Measurements from ENCODE around the gene VWA7.
A peak's percentile ranks its signal among the peaks of the same experiment; 100 is the strongest.

The VWA7 gene

DNA sequence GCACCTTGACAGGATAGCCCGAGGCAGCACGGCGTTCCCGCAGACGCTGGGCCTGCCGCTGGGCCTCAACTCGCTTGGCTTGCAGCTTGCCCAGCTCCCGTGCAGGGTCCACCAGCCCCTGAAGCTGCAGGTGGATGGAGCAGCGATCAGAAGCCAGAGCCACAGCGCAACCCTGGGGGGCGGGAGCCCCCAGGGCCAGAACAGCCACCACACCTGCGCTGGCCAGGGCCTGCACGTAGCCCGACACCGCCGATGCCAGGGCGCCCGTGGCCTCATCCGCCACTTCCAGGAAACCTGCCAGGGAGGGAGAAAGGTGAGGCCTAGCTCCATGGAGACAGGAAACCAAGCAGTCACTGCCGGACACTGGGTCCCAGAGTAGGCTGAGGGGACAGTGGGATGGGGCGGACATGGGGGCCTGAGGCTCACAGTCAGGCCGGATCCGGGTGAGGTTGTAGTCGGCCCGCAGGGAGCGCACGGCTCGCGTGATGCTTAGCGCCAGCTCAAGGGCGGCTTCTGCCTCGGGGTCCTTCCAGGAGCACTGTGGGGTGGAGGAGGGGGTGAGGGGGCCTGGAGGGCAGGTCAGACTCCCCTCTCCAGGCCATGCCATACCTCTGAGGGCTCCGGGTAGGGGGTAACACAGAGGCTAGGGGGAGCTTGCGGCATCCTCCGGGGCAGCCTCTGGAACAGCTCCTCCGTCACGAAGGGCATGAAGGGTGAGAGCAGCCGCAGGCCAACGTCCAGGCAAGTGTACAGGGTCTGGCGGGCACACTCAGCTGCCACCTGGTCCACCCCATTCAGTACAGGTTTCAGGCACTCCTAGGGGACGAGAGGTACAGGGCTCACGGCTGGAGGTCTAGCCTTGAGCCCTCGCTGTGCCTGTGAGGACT, 2.1 kb upstream of the VWA7 start:
- no peak for DNase-seq (ENCODE audit: low spot score)

DNA sequence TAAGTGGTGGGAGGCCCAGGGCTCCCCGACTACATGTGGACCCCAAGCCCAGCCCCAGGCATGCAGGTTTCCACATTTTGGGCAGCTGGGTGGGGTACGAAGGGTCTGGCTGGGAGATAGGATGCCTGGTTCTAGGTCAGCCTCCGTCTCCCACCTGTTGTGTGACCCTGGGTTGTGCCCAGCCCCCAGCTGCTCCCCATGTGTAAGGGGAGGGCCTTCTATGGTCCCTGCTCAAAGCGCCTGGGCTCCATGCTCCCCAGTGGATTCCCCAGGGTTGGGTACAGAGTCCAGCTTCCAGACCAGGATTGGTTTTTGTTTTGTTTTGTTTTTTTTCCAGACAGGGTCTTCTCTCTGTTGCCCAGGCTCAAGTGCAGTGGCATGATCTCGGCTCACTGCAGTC, 1.1 kb upstream of the VWA7 start:
- no peak for DNase-seq (ENCODE audit: low spot score)

DNA sequence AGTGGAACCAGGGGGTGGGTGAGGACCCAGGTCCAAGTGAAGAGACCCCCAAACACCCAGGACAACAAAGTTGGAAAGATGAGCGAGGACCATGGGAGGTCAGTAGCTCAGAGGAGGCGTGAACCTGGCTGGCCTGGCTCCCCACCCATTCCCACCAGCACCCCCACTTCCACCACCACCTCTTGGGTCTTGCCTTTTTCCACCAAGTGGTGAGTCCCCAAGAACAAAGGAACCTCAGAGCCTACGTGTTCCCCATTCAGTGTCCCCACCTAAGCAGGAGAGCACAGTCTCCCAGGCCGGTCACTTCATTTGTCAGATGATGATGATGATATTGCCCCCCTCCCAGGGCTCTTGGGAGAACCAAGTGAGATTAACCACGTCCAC, 531 bp upstream of the VWA7 start:
- DNase-seq (ENCODE audit: low spot score), result no peak

DNA sequence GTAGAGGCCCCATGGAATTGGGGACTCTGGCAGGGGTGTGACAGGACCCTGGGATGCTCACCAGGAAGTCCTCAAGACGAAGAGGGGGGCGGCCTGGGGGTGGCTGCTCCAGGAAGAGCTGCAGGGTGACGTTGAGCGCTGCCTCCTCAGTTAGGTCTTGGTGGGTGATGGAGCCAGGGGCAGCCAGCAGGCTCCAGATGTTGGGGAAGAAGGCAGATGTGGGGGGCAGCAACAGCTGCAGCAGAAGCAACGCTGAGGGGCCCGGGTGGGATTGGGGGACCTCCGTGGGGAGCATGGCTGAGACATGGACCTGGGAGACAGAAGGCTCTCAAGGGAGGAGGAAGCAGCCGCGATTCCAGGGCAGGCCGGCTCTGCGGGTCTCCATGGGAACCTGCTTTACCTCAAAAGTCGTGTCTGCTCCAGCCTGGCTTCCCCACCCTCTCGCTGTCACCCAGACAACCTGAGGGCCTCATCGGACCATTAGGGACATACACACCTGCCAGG, 591 bp downstream of the VWA7 start:
- DNase-seq (ENCODE audit: low spot score), result no peak

DNA sequence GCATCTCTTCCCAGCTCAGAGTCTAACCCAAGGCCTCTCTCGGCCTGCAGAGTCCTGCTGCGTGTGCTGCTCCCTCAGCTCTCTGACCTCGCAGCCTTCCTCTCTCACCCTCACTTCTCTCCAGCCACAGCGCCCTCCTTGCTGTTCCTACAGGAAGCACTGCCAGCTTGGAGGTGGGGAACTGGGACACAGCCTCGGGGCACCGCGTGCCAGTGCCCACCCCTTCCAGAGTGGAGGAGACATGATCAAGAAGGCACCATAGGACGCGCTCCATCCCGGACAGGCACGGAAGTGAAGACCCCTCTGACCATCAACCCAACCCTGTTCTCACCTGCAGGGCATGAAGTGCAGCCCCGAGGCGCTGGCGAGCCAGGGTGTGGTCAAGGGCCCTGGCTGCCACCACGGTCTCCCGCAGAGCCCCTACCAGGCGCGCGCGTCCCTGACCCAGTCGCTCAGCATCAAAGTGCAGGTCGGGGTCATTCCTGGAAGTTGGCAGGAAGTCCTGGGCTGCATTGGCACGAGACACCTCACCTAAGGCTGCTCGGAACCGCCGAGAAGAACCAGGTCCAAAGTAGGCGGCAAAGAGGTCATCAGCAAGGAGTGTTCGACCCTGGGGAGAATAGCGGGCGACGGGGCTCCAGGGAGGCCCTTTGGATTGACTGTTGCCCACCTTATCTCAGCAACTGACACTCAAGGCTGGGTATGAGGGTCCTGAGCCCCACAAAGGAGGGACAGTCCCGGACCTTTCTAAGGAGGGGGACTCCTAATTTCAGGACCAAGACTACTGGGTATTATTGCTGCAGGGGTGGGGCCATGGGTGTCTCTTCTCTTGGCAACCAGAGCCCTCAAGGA, 1.3 kb downstream of the VWA7 start:
- DNase-seq (ENCODE audit: low spot score), result no peak

DNA sequence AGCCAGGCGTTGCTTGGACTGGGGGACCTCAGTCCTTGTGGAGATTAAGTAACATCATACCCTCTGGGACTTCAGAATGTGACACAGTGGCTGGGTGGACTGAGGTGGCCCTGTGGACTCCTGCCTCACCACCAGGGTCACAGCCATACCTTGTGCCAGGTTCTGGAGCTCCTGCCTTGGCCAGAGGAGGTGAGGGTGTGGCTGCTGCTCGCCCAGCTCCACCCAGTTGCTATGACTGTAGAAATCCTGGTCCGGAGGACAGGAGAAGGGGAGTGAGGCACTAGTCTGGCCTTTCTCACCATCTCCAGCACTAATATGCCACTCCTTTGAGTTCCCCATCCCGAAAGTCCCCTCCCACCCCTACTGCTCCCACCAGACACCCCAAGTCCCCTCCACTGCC, 1.9 kb downstream of the VWA7 start:
- DNase-seq (ENCODE audit: low spot score), result no peak

DNA sequence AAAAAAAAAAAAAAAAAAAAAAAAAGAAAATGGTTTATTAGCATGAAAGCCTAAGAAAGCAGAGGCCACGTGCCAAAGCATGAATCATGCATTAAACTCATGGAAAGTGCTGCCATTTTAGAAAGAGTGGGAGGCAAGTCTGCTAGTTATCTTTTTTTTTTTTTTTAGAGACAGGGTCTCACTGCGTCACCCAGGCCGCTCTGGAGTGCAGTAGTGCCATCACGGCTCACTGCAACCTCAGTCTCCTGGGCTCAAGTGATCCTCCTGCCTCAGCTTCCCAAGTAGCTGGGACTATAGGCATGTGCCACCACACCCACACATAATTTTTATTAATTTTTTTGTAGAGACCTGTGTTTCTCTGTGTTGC, 5.2 kb downstream of the VWA7 start:
- DNase-seq (ENCODE audit: low spot score), result no peak

DNA sequence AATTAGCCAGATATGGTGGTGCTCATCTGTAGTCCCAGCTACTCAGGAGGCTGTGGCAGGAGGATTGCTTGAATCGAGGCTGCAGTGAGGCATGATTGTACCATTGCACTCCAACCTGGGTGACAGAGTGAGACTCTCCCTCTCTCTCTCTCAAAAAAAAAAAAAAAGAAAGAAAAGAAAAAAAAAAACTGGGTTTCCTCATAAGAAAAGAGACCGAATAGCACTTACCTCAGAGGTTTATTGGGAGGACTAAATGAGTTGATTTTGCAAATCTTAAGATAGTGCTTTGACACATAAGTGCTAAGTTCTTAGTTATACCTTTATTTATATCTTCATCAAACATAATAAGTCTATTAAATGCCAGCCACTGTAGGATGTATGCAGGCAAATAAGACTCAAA, 6.3 kb downstream of the VWA7 start:
- no peak for DNase-seq (ENCODE audit: low spot score)

DNA sequence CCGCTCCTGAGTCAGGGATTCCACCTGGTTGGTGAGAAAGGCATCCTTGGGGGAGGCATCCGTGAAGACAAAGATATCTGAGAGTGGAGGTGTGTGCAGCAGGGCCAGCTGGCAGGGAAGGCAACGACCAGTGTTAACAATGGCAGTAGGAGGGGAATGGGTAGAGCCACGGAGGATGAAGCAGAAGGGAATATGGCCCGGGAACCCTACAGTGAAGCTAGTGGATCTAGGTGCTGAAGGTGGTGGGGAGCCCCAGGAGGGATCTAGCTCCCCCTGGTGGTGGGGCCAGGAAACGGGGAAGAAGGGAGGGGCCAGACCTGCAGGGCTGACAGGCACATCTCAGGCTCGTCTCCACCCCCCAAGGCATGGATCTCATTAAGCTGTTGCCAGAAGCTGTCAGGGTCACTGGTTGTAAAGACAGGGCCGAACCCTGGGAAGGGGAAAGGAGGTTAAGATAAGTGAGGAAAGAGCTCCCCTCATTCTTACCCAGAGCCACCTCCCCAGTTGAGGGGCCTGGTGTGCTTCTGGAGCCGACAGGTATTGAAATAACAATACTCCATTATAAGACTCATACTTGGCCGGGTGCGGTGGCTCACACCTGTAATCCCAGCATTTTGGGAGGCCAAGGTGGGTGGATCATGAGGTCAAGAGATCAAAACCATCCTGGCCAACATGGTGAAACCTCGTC, 7.3 kb downstream of the VWA7 start:
- peak; percentile 85 for DNase-seq (ENCODE audit: low spot score)

DNA sequence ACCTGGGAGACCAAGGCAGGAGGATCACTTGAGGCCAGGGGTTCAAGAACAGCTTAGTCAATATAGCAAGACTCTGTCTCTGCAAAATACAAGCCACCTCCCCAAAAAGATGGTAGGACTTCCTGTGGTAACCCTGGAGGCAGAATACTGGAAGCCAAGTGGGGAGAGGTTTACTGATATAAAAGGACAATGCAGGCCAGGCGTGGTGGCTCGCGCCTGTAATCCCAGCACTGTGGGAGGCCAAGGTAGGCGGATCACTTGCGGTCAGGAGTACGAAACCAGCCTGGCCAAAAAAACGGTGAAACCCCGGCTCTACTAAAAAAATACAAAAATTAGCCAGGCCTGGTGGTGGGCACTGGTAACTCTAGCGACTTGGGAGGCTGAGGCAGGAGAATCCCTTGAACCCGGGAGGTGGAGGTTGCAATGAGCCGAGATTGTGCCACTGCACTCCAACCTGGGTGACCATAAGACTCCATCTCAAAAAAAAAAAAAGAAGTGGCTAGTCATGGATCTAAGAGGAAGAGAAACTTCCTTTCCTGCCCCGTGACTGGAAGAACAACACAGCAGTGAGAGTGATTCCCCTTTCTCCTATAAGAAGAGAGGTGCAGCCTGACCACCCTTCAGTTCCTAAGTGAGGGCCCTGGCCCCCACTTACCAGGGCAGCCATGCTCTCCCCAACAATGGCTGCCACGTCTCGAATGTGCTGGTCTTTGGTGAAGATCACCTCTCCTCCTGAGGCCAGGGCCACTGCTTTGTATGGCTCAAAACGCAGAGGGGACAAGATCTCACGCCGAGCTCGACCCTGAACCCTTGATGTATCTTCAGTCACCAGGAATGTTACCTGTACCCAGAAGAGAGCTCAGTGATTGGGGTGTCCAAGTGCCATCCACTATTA, 8.5 kb downstream of the VWA7 start:
- DNase-seq (ENCODE audit: low spot score), result no peak

DNA sequence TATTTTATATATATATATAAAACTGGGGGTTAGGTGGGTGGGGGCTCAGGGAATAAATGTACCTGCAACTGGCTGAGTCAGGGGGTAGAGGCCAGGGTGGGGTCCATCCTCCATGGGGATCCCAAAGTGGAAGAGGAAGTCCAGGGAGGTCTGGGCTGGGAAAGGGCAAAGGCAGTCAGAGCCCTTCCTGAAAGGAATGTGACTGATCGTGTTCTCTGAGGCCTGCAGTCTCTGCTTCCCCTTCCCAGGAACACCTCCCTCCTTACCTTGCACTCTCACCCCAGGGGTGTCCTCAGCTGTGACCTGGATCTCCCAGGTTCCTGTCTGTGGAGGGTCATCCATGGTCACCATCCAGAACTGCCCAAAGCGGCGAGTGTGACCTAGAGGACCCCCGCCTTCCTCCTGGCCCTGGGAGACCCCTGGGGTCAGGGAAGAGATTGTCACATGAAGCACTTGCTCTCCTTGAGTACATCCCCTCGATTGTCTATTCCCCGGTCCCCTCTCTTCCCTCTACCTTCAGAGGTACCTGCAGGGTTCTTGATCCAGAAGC, 10.0 kb downstream of the VWA7 start:
- DNase-seq (ENCODE audit: low spot score), result no peak

DNA sequence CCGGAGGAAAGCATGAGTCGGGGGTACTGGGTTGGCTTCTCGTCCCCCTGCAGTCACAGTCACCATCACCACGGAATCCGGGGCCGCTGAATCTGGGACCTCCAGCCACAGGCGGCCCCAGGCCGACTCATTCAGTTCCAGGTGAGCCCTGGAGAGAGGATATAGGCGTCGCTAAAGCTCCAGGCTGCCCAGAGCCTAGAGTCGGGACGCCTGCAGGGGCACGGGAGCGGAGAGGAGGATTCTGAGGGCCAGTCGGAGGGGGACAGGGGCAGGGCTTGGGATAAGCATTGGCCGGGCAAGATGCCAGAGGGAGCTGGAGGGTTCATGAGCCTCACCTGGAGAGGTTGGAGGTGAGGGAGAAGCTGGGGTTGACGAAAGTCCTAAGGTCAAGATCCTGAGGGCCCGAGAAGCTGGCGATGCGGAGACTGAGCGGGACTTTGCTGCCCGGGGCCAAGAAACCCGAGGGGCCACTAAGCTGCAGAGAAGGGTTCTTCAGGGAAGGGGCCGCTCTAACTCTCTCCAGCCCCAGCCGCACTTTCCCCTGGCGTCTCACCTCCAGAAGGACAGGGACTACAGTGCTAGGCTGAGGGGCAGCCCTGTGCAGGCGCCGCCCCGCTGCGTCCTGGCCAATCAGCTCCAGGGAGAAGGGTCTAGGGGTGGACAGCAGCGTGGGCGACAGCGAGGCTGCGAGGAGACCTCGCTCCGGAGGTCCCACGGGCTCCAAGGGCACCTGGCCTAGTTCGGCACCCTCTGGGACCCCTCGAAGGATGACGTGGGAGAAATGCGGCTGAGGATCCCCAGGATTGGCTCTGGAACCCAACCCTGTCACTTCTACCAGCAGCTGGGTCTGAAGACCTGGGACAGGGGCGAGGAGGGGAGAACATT, 11.0 kb downstream of the VWA7 start:
- DNase-seq (ENCODE audit: low spot score), result no peak

DNA sequence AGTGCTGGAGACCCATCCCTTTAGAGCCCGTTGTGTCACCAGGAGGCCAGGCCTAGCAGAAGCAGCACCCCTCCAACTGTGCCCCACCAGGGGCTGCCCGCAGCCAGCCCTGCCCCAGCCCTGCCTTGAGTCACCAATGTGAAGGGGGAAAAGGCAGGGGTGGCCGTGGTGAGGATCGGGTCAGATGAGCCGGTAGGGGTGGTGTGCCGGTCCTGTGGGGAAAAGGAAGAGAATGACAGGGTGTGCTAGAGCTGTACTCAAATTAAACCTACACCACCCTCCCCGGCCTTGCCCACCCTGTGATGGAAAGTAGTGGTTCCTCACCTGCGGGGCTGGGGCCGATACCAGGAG, 11.6 kb downstream of the VWA7 start:
- DNase-seq (ENCODE audit: low spot score), result no peak

DNA sequence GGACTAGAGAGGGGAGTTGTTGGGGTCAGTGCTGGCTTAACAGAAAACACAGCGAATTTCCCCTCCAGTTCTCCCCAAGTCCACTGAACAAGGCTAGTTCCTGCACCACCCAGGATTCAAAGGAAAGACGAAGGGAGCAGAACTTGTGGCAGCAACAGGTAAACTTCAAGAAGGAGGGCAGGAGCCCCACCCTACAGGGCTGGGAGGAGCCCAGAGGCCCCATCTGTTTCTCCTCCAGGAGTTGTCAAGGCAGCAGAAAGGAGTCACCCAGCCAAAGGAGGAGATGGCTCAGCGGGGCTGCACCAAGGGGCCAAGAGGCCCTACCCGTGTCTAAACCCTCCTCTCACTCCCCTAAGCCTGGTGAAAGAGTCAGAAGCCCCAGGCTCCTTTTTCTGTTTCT, 12.9 kb downstream of the VWA7 start:
- DNase-seq (ENCODE audit: low spot score), result no peak

DNA sequence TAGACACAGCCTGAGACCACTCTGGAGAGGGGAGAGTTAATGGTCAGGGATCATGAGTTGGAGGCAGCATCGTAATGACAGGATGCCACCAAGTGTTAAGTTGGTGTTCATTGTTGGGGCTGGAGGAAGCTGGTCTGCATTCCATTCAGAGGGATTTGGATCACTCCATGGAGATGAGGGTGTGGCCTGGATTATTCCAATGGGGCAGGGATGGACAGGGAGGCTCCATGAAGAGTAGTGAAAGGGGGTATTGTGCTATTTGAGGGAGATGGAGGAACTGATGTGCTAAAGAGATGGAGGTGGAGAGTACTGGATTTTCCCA, 13.5 kb downstream of the VWA7 start:
- no peak for DNase-seq (ENCODE audit: low spot score)

DNA sequence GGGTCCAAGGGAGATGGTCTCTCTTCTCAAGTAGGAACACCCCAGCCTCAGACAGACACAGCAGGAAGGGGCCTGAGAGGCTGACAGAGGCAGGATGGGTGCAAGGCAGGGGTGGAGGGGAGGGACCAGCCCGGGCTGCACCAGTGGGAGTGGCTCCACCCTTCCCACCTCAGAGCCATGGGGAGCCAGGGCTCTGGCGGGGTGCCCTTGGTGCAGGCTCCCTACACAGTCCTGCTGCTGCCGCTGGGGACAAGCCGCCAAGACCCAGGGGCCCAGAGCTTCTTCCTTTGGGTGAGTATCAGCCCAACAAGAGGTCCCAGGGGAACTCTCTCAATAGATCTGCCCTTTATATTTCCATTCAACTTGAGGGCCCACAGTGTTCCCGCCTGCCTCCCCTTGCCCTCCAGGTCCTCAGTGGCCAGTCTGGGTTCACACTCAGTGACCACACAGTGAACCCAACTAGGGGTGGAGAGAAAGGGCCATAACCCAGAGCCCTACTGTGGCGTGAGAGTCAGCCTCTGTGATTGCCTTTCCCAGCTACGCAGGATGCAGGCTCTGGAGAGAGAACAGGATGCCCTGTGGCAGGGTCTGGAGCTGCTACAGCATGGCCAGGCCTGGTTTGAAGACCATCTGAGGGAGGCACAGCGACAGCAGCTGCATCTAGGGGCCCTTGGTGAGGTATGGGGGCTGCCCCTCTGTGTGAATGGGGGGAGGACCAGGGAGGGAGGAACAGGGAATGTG, 14.1 kb downstream of the VWA7 start:
- no peak for DNase-seq (ENCODE audit: low spot score)

DNA sequence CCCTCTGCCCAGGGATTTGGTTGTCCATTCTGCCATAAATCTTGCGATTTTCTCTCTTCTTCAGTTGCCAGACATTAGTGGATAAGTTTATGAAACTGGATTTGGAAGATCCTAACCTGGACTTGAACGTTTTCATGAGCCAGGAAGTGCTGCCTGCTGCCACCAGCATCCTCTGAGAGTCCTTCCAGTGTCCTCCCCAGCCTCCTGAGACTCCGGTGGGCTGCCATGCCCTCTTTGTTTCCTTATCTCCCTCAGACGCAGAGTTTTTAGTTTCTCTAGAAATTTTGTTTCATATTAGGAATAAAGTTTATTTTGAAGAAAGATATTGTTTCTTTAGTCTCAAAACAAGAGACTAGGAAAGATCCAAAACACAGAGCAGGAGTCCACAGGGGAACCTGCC, 14.8 kb downstream of the VWA7 start, which contains the start of gene SAPCD1:
Gene SAPCD1, plus strand, starts transcription at position 301 of the 400 bp plus-strand sequence. CDS start 399 bp downstream, outside the sequence.
- no peak for DNase-seq (ENCODE audit: low spot score)

DNA sequence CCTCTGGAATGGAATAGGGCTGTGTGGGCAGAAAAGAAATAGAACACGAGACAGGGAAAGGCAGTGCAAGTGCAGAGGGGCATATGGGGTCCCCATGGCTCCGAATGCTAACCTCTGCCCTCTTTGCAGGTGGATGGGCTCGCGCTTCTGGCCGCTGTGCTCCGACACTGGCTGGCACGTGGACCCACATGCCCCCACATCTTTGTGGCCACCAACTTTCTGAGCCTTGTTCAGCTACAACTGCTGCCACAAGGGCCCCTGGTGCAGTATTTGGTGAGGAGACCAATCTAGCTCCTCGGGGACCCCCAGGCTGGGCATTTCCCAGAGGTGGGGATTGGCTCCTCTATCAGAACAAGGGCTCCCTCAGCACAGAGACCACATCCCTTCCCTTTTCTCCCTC, 15.8 kb downstream of the VWA7 start:
- no peak for DNase-seq (ENCODE audit: low spot score)

DNA sequence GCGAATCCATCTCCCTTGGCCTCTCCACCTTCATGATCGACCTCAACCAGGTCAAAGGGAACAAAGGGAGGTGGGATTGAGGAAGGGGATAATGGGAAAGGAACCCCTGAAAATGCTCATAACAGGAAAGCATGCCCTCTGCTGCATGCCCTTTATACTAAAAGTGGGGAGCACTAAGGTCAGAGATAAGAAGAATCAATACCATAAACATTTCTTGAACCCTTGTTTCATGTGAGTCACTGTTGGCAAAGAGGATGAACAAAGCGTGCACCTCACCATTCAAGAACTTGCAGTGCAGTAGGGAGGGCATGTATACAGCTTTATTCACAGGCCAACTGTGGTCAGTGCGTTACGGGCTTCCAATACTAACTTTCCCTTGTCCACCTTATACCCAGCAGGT, 16.3 kb downstream of the VWA7 start:
- no peak for DNase-seq (ENCODE audit: low spot score)

DNA sequence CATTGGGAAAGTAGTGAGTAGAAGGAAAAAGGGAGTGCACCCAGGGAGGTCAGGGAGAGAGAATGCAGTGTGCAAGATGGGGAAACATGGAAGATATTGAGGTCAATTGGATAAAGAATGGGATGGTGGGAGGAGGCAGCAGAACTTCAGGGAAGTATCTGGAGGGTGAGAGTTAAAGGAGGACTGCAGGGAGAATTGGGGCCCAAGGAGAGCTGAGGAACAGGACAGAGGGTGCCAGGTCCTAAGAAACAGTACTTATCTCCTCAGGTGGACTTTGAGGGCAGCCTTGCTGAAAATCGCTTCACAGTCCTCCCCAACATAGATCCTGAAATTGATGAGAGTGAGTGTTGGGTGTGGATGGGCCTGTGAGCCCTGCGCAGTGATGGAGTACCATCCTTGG, 18.8 kb downstream of the VWA7 start:
- DNase-seq (ENCODE audit: low spot score), result no peak

Data from CD4-positive, alpha-beta T cell treated with Interleukin-2 at 100 ng/mL for 4 hours (primary cell).